Amniotic stem cell (primary cell): ENCODE results near the gene CELA2B.
"Not testable (repeated sequence)": the region's sequence is repeated elsewhere in the genome, so short reads cannot be mapped to it uniquely, and the experiment has no call there.

ENCODE experiments used
- DNase-seq: peaks from one replicate; lab custom pipeline; 2025; lab: John Stamatoyannopoulos, UW

Gene CELA2B

GRCh38 chr1:15475752-15476314, at the start of gene CELA2B:
Gene CELA2B (plus strand): TSS chr1:15476104. CDS start chr1:15476126, 22 bp downstream.
- no peak for DNase-seq

GRCh38 chr1:15426492-15427279, 49.2 kb upstream of the CELA2B start:
- DNase-seq, result no peak

GRCh38 chr1:15427280-15427666, 48.6 kb upstream of the CELA2B start:
- no peak for DNase-seq

GRCh38 chr1:15428252-15428651, 47.7 kb upstream of the CELA2B start:
- not testable (repeated sequence) for DNase-seq

GRCh38 chr1:15428815-15429435, 47.0 kb upstream of the CELA2B start:
- DNase-seq, result no peak

GRCh38 chr1:15429701-15430149, 46.2 kb upstream of the CELA2B start:
- DNase-seq, result no peak

- DNase-seq, result no peak
Observed at GRCh38 chr1:15430787-15431570, 44.9 kb upstream of the CELA2B start.

- no peak for DNase-seq
Observed at GRCh38 chr1:15431571-15431948, 44.3 kb upstream of the CELA2B start.

- DNase-seq, result no peak
Observed at GRCh38 chr1:15432324-15432723, 43.6 kb upstream of the CELA2B start.

GRCh38 chr1:15433471-15433870, 42.4 kb upstream of the CELA2B start:
- no peak for DNase-seq

GRCh38 chr1:15434739-15435138, 41.2 kb upstream of the CELA2B start:
- DNase-seq, result not testable (repeated sequence)

- DNase-seq, result no peak
Observed at GRCh38 chr1:15435239-15436077, 40.4 kb upstream of the CELA2B start.

GRCh38 chr1:15436881-15437442, 38.9 kb upstream of the CELA2B start:
- no peak for DNase-seq

GRCh38 chr1:15439325-15439724, 36.6 kb upstream of the CELA2B start:
- no peak for DNase-seq

GRCh38 chr1:15440357-15440756, 35.5 kb upstream of the CELA2B start:
- DNase-seq, result no peak

- no peak for DNase-seq
Observed at GRCh38 chr1:15441247-15441646, 34.7 kb upstream of the CELA2B start.

- no peak for DNase-seq
Observed at GRCh38 chr1:15442119-15442518, 33.8 kb upstream of the CELA2B start.

GRCh38 chr1:15442759-15443158, 33.1 kb upstream of the CELA2B start:
- no peak for DNase-seq

GRCh38 chr1:15443281-15443680, 32.6 kb upstream of the CELA2B start:
- DNase-seq, result no peak

GRCh38 chr1:15444468-15445389, 31.2 kb upstream of the CELA2B start:
- DNase-seq, result no peak
